Stimulated activated CD4-positive, alpha-beta T cell treated with anti-CD3 and anti-CD28 coated beads, Interleukin-12 subunit alpha, Interleukin-12 subunit beta, amount 100 ng/mL, for 48 hours (primary cell): ENCODE results near the gene SCUBE3.

Experiments used
- DNase-seq, 3 donors: peaks; one replicate each; pipeline ENCODE4 v3.0.0-alpha.2; 2020; ENCODE audit warnings: low read depth in 2 of 3, low spot score in 1 of 3

The SCUBE3 gene

DNA sequence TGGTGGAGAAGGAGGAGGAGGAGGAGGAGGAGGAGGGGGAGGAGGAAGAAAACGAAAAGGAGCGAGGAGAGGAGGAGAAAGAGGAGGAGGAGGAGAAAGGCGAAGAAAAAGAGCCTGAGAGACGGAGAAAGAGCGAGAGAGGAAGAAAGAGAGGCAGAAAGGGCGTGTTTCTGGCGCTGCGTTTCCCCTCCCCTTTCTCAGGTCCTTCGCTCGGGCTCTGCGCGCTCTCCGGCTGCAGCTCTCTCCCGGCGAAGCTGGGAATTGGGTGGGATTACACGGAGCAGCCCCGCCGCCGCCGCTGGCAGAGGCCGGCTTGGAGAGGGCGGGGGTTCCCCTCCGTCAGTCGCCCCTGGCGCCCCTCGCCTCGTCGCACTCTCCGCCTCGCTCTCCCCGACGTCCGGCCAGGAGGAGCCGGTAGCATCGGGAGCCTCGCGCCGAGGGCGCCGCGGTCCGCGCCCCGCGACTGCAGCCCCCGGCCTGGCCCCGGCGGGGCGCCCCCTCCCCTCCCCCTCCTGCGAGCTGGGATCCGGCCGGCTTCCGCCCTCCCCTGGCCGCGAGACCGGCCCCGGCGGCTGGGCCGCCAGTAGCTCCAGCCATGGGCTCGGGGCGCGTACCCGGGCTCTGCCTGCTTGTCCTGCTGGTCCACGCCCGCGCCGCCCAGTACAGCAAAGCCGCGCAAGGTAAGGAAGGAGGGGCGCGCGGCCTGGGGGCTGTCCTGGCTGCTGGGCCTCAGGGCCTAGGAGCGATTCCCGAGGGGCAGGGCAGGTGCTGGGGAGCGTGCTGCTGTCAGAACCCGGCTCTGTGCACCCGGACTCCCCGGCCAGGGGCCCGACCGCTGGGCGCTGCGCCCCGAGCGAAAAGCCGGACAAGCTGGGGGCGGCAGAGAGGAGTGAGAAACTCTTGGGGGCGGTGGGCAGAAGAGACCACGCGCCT lies at the start of gene SCUBE3:
TSS of gene SCUBE3 (plus strand) at position 133 of the 933 bp plus-strand sequence. CDS start at position 596, 463 bp downstream.
- peak in 1 of 3 donors; percentile 6 for DNase-seq

DNA sequence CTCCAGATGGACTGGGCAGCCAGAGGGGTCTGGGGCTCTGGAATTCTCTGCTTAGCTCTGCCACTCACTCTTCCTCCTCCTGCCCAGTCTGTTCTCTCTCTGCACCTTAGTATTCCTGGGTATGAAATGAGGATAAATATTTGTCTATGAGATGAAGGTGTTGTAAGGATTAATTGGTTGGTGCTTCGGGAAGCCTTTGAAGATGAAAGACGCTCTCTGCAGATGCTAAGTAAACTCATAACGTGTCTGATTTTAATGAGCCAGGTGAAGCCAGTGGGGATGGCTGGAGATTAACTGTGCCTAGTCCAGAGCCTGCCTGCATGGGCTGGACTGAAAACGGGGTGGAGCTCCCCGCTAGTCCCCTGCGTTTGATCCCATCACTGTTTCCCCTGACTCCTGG lies 49.5 kb upstream of the SCUBE3 start:
- no peak for DNase-seq

DNA sequence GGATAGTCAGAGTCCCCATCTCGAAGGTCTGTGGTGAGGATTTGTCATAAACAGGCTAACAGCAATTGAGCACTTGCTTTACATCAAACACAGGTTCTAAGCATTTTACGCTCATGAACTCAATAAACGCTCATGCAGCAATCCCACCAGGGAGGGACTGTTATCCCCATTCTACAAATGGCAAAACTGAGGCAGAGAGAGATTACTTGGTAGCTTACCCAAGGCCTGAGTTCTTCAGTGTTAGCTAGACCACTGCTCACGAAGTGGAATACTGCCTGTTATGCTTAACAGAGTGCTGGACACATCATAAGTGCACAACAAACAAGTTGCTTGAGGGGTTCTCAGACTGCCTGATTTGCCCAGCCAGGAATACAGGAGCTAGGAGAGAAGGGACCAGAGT lies 48.9 kb upstream of the SCUBE3 start:
- DNase-seq, result no peak

DNA sequence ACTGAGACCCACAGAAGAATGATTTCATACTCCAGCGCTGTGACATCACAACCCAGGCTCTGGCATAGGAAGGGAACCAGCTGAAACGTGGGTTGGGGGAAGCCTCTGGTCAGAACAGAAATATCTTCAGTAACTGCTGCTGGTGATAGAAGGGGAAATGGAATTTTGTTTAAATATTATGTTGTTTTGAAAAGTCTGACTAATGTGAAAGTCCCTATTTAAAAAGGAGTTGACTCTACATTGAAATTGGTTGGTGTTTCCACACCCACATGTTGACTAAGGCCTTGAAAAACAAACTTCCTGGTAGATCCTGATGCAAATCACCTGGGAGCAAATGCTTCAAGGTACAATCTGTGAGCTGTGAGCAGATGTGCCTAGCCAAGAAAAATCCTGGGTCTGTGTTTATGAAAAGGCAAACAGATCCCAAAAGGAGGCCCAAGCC lies 48.1 kb upstream of the SCUBE3 start:
- no peak for DNase-seq

DNA sequence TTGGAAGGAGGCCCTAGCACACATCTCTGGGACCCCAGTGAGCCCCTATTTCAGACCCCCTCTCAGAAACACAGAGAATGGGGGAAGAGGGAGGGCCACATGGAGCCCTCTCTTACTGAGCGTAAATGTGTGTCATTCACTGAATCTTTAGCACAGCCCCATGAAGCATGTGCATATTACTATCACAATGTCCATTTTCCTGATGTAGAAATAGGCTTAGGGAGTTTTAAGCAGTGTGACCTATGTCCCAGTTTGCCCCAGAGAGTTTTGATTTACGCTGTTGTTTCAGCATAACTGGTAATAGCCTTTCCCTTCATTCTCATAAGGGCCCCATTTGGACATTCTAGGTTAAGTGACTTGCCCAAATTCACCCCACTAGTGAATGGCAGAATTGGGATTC lies 47.6 kb upstream of the SCUBE3 start:
- no peak for DNase-seq

DNA sequence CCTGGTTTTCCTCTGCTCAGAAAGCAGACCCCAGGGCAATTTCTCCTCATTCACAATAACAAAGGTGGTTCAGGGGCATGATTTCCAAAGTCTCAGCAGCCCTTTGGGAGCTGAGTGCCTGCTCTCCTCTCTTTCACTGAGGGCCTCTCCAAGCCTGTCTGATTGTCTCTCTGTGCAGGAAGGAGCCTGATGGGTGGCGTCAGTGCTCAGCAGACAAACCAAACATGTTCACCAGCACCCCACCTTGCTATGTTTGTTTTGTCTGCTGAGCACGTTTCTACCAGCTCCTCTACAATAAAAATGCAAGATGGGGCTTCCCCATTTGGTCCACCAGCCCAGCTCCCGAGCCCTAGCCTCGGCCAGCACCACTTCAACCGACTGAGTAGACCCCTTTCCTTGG lies 47.2 kb upstream of the SCUBE3 start:
- DNase-seq, result no peak

DNA sequence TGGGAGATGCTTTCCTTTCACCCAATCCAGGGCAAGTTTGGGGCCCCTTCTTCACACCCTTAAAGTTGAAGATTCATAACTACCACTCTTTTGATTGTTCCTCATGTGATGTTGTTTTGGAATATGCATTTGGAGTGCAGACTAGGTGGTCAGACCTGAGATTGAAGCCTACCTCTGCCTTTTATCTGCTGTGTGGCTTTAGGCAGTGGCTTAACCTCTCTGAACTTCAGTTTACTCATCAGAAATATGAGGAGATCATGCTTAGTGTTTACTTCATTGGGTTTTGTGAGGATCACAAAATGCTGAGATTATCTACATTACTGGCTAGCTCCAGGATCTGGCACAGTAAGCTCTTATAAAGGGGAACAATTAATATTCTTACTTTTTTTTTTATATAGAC lies 46.3 kb upstream of the SCUBE3 start:
- no peak for DNase-seq

DNA sequence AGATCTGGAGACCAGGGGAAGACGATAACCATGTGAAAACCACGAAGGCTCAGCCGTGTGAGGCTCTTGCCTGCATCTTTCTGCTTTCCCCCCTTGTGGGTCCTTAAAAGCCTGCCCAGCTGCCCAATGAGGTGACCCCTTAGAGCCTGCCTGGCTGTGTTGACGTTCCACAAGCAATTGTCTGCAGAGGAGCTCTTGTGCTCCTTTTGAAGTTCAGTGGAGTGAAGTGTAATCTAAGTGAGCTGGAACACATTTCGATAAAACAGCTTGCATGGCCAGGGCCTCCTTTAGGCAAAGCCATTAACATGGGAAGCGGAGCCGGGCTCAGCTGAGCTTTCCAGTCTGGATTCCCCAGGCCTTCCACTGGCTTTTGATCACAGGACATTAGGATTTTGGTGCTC lies 45.3 kb upstream of the SCUBE3 start:
- DNase-seq, result no peak

DNA sequence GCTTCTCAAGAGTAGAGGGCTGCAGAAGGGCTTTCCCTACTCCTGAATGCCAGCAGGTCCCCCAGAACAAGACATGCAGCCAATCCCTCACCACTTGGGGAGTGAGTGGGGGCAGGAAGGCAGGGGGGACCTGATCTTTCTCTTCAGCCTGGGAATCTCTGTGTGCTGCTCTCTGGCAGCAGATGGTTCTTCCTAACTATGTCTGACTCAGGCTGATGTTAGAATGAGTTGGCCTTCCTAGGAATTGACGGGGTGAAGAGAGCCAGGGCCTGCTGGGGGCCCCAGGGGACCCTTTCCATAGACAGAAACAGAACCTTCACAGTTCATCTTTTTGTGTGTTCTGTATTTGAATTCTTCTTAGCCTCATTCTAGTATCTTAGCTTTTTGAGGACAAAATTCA lies 43.6 kb upstream of the SCUBE3 start:
- DNase-seq, result no peak

DNA sequence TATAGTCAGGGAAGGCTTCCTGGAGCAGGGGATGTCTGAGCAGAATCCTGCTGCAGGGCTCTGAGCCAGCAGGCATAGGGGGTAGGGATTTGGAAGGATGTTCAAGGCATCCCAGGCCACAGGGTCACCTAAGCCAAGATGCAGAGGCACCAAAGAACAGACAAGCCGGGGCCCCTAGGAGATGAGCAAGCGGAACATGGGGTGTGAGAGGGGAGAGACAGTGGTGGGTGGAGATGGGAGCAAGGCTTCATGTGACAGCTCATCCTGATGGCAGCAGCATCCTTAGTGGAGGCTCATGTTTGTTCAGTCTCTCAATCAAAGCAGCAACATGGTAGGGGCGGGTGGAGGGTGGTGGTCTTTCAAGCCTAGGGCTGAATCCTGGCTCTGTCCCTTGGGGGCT lies 42.9 kb upstream of the SCUBE3 start:
- DNase-seq, result no peak

DNA sequence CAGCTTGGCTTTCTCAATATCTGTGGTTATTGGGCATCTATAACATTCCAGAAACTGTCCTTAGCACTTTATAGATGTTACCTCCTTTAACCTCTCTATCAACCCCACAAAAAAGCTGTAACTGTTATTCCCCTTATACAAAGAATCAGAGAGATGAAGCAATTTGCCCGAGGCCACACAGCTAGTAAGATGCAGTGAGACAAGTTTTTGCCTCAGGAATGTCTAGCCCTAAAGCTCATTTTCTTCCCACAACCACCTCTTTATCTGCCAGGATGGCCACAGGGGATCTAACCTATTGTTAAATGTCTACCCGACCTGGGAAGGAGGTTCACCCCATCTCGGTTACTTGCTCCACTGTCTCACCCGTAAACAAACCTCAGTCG lies 40.7 kb upstream of the SCUBE3 start:
- no peak for DNase-seq

DNA sequence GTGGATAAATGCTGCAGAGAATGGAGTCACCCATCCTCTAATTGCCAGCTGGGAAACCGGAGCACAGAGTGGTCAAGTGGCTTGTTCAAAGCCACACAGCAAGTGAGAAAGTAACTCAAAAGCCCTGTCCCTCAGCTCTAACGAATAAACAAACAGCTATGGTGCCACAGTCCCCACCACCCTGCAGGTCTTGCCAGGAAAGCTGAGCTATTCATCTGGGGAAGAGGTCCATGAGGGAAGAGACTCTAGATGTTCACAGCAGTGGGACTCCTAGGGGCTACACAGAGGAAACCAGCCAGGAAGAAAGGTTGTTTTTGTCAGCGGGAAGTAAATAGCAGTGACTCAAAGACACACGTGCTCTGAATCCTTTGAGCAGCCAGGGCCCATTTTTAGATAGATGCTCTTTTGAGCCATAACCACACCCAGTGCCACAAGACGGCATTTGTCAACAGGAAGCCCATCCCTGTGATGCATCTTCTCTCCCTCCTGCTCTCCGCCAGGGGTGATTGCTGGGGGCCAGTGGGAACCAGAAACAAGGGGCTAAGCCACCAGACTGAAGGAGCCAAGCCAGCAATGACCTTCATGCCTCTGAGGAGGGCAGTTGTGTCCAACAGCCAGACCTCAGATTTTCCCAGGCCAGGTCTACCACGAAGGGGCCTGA lies 40.2 kb upstream of the SCUBE3 start:
- DNase-seq, result no peak

DNA sequence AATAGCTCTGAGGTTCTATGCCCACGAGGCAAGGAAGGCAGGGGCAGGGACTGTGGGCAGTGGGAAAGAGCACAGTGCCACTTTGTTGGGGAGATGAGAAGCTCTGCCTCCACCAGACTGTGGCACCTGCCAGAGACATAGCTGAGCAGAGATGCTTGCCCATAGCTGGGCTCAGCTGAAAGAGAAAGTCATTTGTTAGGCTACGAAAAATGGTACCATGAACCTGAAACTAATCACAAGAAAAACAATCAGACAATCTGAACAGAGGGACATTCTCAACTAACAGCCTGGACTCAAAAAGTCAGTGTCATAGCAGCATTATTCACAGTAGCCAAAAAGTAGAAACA lies 39.7 kb upstream of the SCUBE3 start:
- DNase-seq, result no peak

DNA sequence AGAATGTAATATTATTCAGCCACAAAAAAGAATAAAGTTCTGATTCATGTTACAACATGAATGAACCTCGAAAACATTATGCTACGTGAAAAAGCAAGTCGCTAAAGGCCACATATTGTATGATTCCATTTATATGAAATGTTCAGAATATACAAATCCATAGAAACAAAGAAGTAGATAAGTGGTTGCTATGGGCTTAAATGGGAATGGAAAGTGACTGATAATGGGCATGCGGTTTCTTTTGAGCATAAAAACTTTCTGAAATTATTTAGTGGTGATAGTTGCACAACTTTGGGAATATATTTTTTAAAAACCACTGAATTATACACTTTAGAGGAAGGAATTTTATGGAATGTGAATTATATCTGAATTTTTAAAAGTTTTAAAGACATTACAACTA lies 39.3 kb upstream of the SCUBE3 start:
- DNase-seq, result no peak

DNA sequence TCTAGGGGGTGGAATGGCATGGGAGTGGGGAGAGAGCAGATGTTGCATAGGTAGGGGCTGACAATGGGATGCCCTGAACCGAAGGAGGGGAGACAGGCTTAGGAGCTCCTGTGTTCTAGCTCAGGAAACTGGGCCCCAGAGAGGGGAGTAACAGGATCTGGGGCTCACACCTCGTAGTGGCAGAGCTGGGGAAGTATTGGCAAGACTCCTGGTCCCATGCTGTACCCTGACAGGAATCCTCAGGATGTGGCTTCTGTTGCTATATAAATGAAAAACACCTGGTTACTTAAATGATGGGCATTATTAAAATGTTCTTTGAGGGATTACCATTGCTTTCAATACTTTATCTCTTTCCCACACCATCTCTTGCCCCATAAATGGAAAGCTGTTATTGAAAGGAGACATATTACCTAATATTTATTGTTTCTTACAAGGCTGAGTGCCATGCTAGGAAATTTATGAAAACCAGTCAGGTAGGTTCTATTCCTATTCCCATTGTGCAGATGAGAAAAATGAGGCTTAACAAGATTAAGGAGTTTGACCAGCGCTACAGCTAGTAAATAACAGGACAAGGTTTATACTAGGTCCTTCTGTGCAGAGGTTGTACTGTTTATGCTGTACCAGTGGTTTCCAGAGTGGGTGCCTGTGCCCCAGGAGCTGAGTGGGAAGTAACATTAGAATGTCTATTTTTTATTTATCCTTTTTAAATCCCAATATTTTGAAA lies 37.3 kb upstream of the SCUBE3 start:
- DNase-seq, result no peak

DNA sequence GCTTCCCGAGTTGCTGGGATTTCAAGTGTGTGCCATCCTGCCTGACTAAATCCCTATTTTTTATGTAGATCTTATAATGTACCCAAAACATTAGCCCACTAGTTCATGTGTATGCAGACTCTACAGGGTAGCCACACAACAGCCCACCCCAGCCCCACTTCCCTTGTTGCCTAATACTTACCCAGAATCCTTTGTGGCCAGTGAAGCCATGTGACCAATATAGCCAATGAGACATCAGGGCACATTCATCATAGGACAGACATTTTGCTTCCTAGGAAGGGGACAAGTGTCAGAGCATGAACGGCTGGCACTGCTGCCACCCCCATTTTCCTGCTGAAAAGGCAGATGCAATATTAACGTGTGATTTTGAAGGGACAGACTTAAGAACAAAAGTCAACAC lies 36.6 kb upstream of the SCUBE3 start:
- DNase-seq, result no peak

DNA sequence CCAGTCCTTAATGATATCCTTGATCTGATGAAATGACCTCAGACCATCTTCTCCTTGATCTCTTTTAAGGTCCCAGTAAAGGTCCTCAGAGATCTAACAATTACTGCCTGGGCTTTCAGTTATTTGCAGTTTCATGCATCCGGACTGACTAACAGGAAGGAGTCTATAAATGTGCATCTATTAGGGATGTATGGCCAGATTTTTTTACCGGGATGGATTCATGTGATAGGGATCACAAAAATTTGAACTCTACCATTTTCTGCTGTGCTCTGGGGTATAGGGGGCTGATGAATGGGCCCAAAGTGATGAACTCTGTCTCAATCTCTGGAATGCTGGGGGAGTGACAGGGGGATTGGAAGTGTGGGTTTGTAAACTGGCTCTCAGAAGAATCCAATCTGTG lies 36.2 kb upstream of the SCUBE3 start:
- no peak for DNase-seq

DNA sequence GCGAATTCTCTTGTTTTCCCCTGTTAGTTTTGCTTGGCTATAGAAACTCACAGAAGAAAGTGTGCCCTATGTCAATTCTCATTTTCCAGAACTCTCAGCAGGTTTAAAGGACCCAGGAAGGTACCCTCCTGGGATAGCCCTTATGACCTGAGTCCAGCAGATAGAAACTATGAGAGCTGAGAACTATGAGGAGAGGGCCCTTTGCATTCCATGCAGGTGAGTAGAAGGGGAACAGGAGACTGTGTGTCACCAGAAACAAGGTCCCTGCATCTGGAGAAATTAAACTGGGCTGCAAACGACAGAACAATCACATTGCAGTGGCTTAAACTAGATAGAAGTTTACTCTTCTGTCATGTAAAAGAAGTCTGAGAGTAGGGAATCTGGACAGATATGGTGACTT lies 35.7 kb upstream of the SCUBE3 start:
- no peak for DNase-seq

DNA sequence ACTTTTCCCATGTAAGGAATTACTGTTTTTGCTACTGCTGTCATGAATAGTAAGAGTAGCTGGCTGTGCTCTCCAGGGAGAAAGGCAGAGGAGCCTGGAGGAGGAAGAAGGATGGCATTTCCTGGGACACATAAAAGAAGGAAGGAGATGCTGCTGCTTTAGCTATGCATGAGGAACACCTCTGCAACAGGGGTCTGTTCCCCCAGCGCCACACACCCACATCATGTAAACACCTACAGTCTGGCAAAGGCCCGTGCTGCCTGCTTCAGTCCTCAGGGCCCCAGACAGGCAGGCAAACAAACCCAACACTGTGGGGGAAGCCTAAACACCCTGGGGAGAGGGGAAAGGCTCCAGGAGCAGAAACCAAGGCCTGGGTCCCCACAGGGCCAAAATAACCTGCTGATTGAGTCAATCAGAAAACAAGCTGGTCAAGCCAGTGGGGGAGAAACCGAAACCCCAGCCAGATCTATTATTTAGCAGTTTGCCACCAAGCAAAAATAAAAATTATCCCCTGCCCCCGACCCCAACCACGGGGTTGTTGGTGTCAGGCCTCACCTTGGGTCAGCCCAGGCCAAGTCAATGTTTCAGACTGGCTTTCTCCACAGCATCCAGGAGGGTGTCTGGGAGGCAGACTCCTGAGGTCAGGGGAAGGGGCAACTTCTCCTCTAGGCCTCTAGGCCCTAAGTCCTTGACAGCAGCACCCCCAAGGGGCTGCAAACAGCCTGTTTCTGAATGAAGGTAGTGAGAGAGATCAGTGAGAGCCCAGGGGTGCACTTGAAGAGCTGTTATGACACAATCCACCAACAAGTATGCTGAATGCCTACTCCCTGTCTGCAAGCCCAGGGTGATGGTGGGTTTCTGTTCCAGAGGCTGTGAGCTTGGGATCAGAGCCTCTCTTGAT lies 34.6 kb upstream of the SCUBE3 start:
- DNase-seq, result no peak

DNA sequence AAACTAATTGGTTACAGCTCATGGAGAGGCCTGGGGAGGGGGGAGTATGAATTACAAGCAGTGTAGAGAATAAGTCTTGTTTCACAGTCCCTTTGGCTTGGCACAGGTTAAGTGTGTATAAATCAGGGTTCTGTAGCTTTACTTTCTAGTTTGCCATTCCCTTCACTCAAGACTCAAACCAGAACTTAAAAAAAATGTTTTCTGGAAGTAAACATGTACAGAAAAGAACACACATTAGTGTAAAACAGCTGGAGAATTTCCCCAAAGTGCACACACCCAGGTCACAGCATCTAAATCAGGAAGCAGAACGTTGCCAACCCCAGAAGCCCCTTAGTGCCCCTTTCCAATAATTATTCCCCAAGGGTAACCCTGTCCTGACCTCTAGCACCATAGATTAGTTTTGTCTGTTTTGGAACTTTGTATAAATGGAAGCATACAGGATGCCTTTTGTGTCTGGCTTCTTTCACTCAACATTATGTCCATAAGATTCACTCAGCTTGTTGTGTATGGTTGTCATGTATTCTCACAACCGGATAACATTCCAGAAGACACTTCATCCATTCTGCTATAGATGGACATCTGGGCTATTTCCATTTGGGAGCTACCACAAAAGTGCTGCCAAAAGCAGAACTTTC lies 33.7 kb upstream of the SCUBE3 start:
- no peak for DNase-seq
